CD4-positive, alpha-beta T cell treated with Interleukin-15 for 1 hour (primary cell): ENCODE results near the gene LTBR.

Experiments
- DNase-seq: peaks from one replicate; pipeline ENCODE4 v3.0.0-alpha.2; 2020

Gene LTBR

DNA sequence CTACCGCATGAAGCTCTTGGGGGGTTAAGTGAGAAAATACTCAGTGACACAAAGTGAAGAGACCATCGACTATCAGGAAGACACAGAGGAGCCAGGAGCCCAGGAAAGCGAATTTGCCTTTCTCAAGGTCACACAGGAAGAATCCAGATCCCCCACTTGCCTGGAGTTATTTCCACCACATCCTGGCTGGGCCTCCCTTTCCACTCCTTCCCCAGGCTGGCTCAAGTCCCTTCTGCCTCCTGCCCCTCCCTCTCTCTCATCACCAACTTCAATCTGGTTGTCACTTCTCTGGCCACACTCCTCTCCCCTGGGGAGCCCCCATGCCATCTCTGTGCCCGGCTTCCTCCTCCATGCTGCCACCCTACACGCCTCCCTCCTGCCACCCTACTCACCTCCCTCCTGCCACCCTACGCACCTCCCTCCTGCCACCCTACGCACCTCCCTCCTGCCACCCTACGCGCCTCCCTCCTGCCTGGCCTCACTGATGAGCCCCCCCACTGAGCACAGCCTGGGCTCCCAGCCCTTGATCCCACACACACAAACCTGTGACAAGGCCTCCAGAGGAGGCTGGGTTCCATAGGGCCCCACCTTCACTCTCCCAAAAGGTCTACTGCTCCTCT lies 14.9 kb upstream of the LTBR start:
- no peak for DNase-seq

- no peak for DNase-seq
Measured at GRCh38 chr12:6369916-6370575, 13.9 kb upstream of the LTBR start.

DNA sequence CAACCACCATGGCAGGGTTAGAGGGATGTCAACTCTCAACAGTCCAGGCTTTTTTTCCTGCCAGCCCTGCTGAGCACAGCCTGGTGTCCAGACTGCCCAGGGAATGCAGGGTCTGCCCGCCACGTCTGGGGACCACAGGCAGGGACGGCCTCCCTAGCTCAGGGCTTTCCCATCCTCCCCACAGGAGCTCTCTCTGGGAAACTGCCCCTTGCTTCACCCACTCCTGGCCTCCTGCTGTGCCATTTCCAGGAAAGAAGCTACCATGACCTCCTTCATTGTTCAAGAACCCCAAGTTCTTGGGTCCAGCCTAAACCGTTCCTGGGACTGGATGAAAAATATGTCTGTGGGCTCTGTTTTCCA lies 13.4 kb upstream of the LTBR start:
- DNase-seq: no peak

- DNase-seq: no peak
Measured at GRCh38 chr12:6370994-6371754, 12.8 kb upstream of the LTBR start.

DNA sequence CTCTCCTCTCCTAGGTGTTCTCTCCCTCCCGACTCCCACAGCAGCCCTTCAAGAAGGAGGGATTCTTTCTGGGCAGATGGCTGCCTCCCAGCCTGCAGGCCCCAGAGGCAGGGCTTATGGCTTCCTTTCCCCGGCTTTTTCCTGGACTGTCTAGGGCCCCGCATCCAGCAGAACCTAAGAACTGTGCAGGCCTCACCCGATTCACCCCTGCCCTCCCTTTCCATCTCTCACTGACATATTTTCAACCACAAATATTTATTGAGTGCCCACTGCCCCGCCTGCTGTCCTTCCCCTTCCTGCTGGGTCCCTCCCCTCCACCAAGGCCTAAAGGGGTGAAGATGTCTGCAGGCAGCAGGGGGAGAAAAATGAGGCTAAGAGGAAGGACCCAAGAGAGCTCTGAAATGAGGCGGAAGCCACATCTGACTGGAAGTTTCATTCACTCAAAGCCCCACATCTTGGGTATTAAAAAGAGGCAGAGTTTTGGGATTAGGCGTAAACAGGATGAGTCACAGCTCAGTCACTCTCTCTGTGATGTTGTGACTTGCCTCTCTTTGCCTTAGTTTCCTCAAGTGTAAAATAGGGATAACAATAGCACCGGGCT lies 11.5 kb upstream of the LTBR start:
- DNase-seq: no peak

DNA sequence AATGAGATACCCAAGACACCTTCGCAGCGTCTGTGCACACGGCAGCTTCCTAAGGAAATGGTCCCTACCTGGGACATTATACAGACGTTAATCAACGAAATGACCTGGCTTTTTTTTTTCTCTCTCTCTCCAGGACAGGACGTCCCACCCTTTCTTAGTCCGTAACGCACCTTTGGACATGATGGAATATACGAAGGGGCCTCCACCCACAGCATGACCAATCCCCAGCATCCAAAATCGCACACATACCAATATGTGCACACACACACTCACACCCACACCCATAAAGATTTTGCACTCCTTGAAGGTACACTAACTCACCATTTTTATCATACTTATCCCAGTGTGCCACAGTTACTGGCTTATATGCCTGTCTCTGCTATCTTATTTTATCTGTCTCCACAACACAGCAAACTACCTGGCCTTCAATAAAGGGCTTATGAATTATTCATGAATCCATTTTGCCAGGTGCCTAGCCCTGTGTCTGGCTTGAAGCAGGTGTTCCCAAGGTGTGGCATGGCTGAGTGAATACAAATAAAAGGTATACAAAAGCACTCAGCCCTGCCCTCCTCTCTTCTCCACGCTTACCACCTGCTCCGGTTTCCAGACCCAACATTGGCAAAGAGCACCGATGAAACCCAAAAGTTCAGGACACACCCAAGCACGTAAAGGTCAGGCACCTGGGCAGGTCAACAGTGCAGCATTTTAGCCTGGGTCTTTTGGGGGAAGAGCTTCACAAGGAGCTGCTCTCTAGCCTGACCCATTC lies 10.8 kb upstream of the LTBR start:
- DNase-seq: no peak

GRCh38 chr12:6374028-6374785 lies 9.8 kb upstream of the LTBR start:
- DNase-seq: no peak

GRCh38 chr12:6374786-6375160 lies 9.2 kb upstream of the LTBR start:
- no peak for DNase-seq

- DNase-seq: no peak
Measured at GRCh38 chr12:6375269-6376078, 8.5 kb upstream of the LTBR start, which contains the start of gene SCNN1A. TSS of gene SCNN1A (minus strand) at chr12:6375563. CDS start at chr12:6374783, 780 bp downstream.

DNA sequence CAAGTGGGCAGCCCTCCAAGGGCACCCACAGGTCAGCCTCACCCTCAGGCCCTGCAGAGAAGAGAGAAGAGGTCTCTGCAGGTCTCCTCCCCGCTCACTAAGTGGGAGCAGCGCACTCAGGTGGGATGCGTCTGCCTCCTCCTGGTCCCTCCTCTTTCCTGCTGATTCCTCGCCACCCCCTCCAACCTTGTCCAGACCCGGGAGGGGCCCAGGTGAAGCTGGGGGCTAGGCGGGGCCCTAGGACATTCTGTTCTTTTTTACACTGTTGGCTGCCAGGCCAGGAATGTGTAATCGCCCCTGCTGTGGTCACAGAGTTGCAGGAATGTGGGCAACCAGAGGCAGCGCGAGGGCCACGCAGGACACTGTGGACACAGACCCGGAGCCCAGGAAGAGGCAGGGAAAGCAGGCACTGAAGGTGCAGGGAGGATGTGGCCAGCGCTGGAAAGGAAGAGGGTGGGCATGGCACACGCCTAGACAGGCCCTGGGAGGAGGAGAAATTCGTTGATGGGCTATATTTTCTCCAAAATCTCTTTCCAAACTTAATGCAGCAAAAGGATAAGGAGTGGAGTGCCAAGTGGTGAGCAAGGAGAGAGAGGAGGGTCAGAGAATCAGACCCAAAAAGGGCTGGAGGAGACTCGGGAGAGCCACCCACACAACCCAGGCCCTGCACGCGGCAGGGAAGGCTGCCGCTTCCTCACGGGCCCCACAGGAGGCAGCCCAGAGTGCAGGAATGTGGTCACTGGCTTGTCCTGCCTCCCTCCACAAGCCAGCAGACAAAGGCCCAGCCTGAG lies 7.7 kb upstream of the LTBR start:
- no peak for DNase-seq

DNA sequence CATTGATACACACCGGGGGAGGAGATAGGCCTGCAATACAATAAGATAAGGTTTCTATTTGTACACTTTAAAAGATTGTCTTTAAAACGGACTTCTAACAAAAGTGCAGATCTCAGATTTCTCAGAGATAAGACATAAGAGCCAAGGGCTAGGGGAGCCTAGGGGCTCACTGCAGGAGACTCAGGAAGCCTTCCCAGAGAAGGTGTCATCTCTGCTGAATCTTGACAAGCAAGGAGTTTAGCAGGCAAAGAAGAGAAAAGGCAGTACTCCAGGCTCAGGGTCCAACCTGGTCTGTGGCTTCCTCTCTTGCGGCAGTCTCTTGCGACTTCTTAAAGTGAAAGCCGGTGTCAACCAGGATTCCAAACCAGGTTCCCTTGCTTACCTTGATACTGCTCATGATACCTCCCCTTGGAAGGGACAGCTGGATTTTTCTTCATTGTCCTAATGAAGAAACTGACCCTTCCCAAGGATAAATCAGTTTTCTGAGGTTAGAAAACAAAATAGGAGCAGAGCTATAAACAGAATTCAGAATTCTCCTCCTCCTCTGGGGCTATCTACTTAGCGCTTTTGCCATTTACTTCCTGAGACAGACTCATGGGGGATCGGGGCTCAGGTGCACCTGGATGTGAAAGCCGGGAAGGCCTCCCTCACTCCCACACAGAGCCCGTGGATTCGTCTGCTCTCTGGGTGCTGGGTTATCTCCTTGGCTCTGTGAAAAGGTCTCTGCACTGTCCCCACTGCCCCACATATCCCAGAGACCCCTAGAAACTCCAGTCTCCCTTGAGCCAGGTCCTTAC lies 6.9 kb upstream of the LTBR start:
- DNase-seq: no peak

DNA sequence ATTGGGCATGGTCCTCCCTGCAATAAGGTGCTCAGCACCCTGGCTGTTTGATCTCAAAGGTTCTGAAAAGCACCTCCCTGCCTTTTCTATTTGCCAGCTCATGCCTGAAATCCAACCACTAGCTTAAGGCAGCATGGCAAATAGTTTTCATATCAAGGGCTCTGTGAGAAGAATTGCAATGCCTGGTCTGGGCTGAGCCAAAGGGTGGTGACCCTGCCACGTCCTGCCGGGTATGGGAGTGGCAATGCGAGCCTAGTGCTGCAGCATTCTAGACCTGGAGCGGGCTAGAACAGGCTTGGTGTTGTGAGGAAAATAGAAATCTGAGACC lies 6.3 kb upstream of the LTBR start:
- no peak for DNase-seq

DNA sequence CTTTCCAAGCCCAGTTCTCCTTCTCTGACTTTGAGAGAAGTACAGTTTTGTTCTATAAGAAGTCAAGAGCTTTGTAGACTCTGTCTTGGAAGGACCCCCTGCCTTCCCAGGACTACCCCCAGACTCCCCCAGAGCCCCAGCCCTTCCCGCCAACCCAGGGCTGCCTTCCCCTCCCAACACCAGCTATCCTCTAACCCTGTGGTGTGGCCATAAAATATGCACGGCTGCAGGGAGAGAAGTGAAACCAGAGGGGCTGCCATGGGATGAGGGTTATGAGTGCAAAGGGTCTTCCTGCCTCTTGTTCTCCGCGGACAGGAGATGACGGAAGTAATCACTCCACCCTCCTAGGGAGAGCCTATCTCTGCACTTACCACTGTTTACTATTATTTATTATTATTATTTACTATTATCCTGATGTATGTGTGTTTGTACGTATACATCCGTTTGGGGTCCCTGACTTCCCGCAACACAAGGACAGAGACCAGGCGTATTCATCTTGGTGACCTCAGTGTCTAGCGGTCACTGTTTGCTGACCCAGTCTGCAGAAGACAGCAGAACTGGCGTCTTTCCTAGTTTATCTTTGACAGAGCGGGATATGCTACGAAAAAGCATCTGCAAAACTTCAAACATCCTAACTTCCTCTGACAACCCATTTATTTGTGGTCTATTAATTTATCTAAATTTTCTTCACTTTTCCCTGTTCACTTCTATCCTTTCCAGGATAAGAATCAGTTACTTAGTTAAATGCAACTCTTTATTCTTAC lies 5.1 kb upstream of the LTBR start:
- DNase-seq: no peak

DNA sequence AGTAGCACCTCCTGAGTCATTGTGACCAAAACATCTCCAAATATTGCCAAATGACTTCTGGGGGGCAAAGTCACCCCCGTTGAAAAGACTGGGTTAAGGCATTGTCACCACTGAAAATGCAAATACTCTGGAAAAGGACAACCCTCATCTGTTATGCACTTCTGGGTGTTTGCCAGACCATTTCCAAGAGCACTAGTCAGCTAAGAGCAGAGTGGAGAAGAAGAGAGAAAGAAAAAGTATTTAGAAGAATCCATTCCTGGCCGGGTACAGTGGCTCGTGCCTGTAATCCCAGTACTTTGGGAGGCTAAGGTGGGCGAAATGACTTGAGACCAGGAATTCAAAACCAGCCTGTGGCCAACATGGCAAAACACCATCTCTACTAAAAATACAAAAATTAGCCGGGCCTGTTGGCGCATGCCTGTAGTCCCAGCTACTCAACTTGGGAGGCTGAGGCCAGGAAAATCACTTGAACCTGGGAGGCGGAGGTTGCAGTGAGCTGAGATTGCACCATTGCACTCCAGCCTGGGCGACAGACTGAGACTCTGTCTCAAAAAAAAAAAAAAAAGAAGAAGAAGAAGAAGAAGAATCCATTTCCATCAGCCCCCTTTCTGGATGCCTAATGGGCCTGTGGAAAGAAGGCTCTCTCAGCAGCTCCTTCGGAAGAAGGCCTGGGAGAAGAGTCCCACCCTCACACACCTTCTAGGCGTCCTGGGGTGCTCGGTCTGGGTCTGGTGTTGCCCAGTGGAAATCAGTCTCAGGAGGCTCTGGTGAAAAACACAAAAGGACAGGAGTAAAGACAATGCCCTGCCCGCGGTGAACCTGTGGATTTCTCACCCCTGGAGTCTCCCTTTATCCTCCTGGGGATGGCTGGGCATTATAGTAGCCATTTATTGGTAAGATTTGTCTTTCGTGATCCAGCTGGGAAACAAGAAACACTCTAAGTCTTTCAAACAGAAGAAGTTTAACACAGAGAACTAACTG lies 3.5 kb upstream of the LTBR start:
- DNase-seq: no peak

DNA sequence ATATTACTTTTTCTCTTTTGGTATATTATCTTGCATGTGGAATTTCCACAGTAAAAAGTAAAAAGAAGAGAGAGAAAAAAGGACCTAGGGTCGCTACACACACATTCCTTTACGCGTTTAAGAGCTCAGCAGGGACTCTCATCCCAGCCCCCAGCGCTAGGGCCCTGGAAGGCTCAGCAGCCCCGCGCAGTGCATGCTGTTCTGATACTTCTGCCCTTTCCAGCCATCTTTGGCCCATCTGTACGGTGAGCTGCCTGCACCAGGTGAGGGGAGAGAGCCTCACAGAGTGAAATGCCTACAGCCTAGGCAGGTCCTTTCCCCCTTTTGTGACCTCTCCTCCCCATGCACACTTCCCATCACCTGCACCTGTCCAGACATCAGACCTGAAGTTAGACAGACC lies 1.6 kb upstream of the LTBR start:
- no peak for DNase-seq

DNA sequence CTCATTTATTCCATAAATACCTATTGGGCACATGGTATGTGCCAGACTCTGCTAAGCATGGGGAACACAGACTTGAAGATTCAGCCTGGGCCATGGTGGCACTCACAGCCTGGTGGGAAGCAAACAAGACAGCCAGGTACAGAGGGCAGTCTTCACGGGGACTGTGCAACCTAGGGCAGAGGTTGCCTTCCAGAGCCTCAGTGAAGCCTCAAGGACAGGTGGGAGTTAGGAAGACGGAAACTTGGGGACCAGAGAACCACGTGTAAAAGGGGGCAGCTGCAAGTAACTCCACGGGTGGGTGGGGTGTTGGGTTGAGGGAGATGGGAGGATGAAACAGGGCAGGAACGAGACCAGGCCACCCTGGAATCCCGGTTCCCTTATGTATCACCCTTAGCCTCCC lies 980 bp upstream of the LTBR start:
- DNase-seq: no peak

DNA sequence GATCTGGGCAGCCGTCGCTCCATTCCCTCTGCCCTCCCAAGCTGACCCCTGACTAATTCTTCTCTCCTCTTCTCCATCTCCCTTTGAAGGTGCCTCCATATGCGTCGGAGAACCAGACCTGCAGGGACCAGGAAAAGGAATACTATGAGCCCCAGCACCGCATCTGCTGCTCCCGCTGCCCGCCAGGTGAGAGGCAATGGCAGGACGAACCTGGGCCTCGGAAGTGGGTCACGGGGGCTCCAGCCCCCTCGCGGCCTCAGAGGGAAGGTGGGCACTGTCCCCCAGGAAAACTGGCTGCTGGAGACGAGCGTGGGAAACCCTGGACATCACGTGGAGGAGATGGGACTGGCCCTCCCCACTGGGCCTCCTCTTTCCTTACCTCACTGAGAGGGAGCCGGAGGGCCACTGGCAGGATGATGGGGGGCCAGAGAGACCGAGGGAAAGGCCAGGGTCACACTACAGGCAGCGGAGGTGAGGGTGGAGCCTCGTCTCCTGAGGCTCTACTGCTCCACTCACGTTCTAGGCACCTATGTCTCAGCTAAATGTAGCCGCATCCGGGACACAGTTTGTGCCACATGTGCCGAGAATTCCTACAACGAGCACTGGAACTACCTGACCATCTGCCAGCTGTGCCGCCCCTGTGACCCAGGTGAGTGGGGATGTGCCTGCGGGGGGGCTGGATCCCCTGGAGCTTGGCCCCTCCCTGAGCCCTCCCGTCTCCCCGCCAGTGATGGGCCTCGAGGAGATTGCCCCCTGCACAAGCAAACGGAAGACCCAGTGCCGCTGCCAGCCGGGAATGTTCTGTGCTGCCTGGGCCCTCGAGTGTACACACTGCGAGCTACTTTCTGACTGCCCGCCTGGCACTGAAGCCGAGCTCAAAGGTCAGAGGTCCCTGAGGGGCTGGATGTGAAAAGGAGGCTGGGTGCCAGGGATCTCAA lies 806 bp downstream of the LTBR start:
- DNase-seq: no peak
